Cardiac fibroblast (primary cell): ENCODE results near the gene UBA1.

Experiments
- DNase-seq, 2 donors: peaks; one replicate each; pipeline versions ENCODE4 v3.0.0 to v3.0.0-alpha.2; 2010; ENCODE audit warnings: low read depth in 2 of 2
- H3K4me3 ChIP-seq, 2 donors: replicated peaks in 1 of 2; 1 replicate in 1 of 2; 2 replicates in 1 of 2; pipeline ENCODE4 v1.5.1; 2011; ENCODE audit warnings: low read depth in 2 of 2, low read length in 2 of 2, mild to moderate bottlenecking in 2 of 2, moderate library complexity in 1 of 2
- TF ChIP-seq, protein P1 (sequence below): IDR thresholded peaks from one replicate; pipeline ENCODE4 v1.5.1; 2011; ENCODE audit warnings: low read depth, mild to moderate bottlenecking, low read length, inconsistent platforms

The UBA1 gene

DNA sequence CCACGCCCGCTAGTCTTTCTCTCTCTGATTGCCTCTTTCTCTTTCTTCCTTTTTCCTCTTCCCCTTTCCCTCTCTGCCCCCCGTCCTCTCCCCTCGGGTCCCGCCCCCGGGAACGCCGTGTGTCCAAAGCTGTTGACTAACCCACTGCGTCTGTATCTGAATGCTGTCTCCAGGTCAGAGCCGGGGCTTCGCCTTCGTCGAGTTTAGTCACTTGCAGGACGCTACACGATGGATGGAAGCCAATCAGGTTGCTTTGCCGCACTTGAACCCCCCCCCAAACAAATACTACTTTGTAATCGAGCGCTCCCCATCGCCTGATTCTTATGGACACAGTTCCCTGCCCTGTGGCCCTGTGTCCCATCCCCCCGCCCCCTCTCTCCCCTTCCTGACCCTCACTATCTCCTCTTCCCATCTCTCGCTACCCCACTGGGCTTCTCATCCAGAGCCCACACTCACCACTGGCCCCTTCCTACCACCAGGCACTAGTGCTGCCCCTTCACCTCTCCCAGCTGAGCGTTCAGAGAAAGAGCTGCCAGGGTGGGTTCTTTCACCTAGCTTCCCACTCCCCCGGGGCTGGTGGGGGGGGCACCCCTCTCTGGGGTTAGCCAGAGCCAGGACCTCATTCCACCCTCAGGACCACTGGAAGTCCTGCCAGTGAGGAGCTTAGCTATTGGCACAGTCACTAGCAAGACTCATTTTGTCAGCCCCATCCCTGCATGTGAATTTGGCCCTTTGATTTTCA, 18.6 kb upstream of the UBA1 start:
- TF ChIP-seq, protein P1, sequence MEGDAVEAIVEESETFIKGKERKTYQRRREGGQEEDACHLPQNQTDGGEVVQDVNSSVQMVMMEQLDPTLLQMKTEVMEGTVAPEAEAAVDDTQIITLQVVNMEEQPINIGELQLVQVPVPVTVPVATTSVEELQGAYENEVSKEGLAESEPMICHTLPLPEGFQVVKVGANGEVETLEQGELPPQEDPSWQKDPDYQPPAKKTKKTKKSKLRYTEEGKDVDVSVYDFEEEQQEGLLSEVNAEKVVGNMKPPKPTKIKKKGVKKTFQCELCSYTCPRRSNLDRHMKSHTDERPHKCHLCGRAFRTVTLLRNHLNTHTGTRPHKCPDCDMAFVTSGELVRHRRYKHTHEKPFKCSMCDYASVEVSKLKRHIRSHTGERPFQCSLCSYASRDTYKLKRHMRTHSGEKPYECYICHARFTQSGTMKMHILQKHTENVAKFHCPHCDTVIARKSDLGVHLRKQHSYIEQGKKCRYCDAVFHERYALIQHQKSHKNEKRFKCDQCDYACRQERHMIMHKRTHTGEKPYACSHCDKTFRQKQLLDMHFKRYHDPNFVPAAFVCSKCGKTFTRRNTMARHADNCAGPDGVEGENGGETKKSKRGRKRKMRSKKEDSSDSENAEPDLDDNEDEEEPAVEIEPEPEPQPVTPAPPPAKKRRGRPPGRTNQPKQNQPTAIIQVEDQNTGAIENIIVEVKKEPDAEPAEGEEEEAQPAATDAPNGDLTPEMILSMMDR: no peak
- H3K4me3 ChIP-seq: no peak overlapping the region
- no peak for DNase-seq

DNA sequence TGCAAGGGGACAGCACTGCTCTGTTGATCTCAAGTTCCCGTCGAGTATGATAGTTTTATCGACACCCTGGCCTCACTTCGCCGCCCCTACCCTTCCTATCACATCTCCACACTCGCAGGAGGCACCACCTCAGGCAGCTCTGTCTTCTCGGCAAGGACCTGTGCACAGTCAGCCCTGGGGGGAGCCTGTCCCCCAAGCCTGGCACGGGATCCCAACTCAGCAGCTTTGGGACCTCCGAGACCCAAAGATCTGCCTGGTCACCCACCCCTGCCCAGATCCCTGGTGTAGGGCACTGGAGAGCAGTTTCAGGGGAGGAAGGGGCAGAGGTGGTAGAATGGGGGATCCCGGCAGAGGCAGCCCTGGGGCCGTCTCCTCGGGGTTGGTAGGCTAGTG, 18.0 kb upstream of the UBA1 start:
- TF ChIP-seq, protein P1: no peak
- no peak overlapping the region for H3K4me3 ChIP-seq
- DNase-seq: no peak

DNA sequence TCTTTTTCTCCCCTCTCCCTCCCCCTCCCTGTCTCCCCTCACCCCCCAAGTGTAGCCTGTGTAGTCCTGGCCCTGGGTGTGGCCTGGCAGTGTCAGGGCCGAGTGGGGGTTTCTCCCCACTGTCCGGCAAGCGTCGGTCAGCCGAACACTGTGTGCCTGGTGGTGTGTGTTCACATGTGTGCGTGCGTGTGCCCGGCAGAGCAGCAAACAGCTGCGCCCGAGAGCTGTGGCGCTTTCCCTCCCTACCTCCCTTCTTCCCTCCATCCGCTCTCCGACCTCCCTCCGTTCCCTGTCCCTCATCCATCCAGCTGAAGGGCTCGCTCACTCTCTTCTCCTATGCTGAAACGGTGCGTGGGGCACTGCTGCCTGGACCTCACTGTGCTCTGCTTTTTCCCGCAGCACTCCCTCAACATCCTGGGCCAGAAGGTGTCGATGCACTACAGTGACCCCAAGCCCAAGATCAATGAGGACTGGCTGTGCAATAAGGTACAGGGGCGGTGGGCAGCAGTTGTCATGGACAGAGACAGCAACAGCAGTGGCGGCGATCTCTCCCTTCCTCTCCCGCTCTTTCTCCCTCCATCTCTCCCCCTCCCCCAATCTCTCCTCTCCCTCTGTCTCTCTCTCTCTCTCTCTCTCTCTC, 17.4 kb upstream of the UBA1 start:
- no peak overlapping the region for H3K4me3 ChIP-seq
- no peak for DNase-seq
- TF ChIP-seq, protein P1: no peak

DNA sequence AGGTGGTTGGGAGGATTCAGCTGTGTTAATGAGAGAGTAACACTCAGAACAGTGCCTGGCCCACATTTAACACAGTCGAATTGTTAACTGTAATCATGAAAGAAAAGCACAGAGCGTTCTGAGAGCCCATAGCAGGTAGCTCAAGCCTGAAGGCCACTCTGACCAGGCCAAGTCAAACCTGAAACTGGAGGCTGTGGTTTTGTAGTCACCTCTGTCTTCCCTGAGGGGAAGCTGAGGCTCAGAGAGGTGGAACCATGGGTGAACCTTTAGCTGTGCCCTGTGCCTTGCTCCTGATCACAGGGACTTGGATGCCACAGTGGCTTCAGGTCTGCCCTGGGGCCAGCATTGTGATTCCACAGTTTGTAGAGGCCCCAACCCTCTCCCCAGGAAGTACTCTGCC, 16.6 kb upstream of the UBA1 start:
- TF ChIP-seq, protein P1: no peak
- no peak overlapping the region for H3K4me3 ChIP-seq
- no peak for DNase-seq

DNA sequence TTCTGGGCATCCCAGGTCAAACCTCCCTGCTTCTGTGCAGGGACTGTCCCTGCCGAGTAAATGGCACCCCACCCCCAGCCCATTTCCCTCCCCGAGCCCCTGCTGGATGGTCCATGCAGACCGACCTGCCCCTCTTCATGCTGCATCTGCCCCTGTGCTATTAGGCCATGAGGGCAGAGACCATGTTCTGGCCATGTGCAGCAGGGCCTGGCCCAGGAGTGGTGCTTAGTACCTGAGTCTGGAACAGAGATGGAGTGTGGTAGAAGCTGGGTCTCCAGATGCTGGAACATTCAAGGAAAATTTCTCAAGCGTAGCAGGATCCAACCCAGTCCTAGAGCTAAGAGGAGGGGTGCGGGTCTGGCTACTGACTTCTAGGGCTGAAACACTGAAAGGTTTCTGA, 15.3 kb upstream of the UBA1 start:
- DNase-seq: no peak
- TF ChIP-seq, protein P1: no peak
- H3K4me3 ChIP-seq: no peak overlapping the region

DNA sequence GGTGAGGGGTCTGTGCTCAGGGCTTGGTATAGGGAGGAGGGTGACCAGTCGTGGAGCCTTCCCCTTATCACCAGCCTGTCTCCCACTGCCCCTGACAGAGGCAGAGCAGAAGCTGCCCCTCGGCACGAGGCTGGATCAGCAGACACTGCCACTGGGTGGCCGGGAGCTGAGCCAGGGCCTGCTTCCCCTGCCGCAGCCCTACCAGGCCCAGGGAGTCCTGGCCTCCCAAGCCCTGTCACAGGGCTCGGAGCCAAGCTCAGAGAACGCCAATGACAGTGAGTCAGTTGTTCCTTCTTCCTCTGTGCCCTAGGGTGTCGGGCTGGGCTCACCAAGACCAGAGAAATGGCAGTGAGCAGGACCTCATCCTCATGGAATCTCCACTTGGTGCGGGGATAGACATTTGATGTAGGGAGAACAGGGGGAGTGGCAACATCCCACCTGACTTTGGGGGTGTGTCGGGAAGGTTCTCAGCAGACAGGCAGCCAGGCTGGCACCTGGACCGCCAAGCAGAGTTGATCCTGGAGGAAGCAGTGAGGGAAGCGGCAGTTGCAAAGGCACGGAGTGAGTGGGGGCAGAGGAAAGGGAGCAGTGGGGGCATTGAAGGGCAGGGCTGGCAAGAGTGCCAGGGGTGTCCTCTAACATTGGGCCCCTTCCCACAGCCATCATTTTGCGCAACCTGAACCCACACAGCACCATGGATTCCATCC, 14.3 kb upstream of the UBA1 start:
- H3K4me3 ChIP-seq: no peak overlapping the region
- peak; percentile 43 to 55 for DNase-seq
- TF ChIP-seq, protein P1: no peak
